HepG2 (cell line): ENCODE measurements around the gene IQGAP2. TPM values are rescaled to one million over a fixed set of nuclear protein-coding genes. Genes with fewer than 3 reads are reported as not detected.

Source experiments
- ARHGAP35 ChIP-seq: sonication (generic); formaldehyde crosslinking; IDR thresholded peaks from 2 replicates; pipeline ENCODE4 v1.9.0; 2022; ENCODE audit warnings: mild to moderate bottlenecking, inconsistent platforms, moderate library complexity, missing genetic modification reagents, borderline replicate concordance
- BRD4 ChIP-seq: sonication (generic); formaldehyde crosslinking; IDR thresholded peaks from 2 replicates; pipeline ENCODE4 v1.4.0; 2020; ENCODE audit warnings: missing genetic modification reagents
- CC2D1A ChIP-seq: sonication (generic); formaldehyde crosslinking; IDR thresholded peaks from 2 replicates; pipeline ENCODE4 v1.8.1; 2023; ENCODE audit warnings: mild to moderate bottlenecking, missing genetic modification reagents
- ETS1 ChIP-seq: sonication (generic); formaldehyde crosslinking; IDR thresholded peaks from 2 replicates; pipeline ENCODE4 v1.4.0; 2020; ENCODE audit warnings: missing genetic modification reagents
- ETV6 ChIP-seq: sonication (generic); formaldehyde crosslinking; conservative IDR thresholded peaks from 2 replicates; pipeline ENCODE4 v1.4.0; 2020; ENCODE audit warnings: missing genetic modification reagents
- FLYWCH1 ChIP-seq: sonication (generic); formaldehyde crosslinking; IDR thresholded peaks from 2 replicates; pipeline ENCODE4 v1.8.1; 2023; ENCODE audit warnings: mild to moderate bottlenecking, missing genetic modification reagents
- FOXP1 ChIP-seq, 2 experiments: fragments of 450-650 bp in 1 of 2; IDR thresholded peaks; 2 replicates each; pipeline ENCODE4 v1.6.1; 2017 to 2018; ENCODE audit warnings: antibody characterized with exemption in 1 of 2
- GMEB1 ChIP-seq: sonication (generic); formaldehyde crosslinking; IDR thresholded peaks from 2 replicates; pipeline ENCODE4 v1.5.1; 2020; ENCODE audit warnings: missing genetic modification reagents, mild to moderate bottlenecking, borderline replicate concordance
- GZF1 ChIP-seq: sonication (generic); formaldehyde crosslinking; IDR thresholded peaks from 2 replicates; pipeline ENCODE4 v1.5.1; 2020; ENCODE audit warnings: mild to moderate bottlenecking, missing genetic modification reagents
- MTA3 ChIP-seq: sonication (generic); formaldehyde crosslinking; IDR thresholded peaks from 2 replicates; pipeline ENCODE4 v1.4.0; 2020; ENCODE audit warnings: missing genetic modification reagents
- TCF12 ChIP-seq, 2 experiments: fragments of 450-650 bp in 1 of 2; sonication (generic) in 1 of 2; formaldehyde crosslinking in 1 of 2; IDR thresholded peaks; 2 replicates each; pipeline versions ENCODE4 v1.6.1 to v1.8.0; 2017 to 2022; ENCODE audit warnings: antibody characterized with exemption in 1 of 2, mild to moderate bottlenecking in 1 of 2, missing genetic modification reagents in 1 of 2, moderate library complexity in 1 of 2
- THAP8 ChIP-seq: sonication (generic); formaldehyde crosslinking; IDR thresholded peaks from 2 replicates; pipeline ENCODE4 v1.5.1; 2020; ENCODE audit warnings: missing genetic modification reagents, mild to moderate bottlenecking, borderline replicate concordance
- ZKSCAN5 ChIP-seq: sonication (generic); formaldehyde crosslinking; IDR thresholded peaks from 2 replicates; pipeline ENCODE4 v1.5.1; 2020; ENCODE audit warnings: mild to moderate bottlenecking, missing genetic modification reagents
- ZNF326 ChIP-seq: sonication (generic); formaldehyde crosslinking; IDR thresholded peaks from 2 replicates; pipeline ENCODE4 v1.4.0; 2020; ENCODE audit warnings: missing genetic modification reagents, borderline replicate concordance
- ZNF441 ChIP-seq: sonication (generic); formaldehyde crosslinking; IDR thresholded peaks from 2 replicates; pipeline ENCODE4 v1.7.0; 2021; ENCODE audit warnings: missing genetic modification reagents, borderline replicate concordance
- ZNF607 ChIP-seq: sonication (generic); formaldehyde crosslinking; IDR thresholded peaks from 2 replicates; pipeline ENCODE4 v1.5.1; 2020; ENCODE audit warnings: missing genetic modification reagents, mild to moderate bottlenecking, borderline replicate concordance
- ZNF792 ChIP-seq: IDR thresholded peaks from 2 replicates; pipeline ENCODE4 v1.6.1; 2016
- ZNF891 ChIP-seq: sonication (generic); formaldehyde crosslinking; IDR thresholded peaks from 2 replicates; pipeline ENCODE4 v1.5.0; 2020; ENCODE audit warnings: mild to moderate bottlenecking, missing genetic modification reagents
- polyA plus RNA-seq, 8 experiments: library from polyadenylated mRNA; depleted of rRNA in 3 of 8; stranded (reverse) in 7 of 8; unstranded in 1 of 8; fragments of >200 nt; fragmentation: Illumina TruSeq in 4 of 8; extraction: Trizol in 4 of 8; gene quantifications; 2 replicates each; pipeline versions ENCODE4 v1.2.1 to v1.2.3, GENCODE V29; 2011 to 2016; ENCODE audit warnings: low read depth in 4 of 8, missing spikeins in 1 of 8, mixed read lengths in 1 of 8; ENCODE audit not compliant: insufficient read depth in 1 of 8
- total RNA-seq, 5 experiments: library from RNA; depleted of rRNA; stranded (reverse); fragments of >200 nt; fragmentation: Illumina TruSeq; extraction: Trizol; gene quantifications; 2 replicates each; pipeline ENCODE4 v1.2.3, GENCODE V29; 2016; ENCODE audit warnings: low read depth in 1 of 5
- TF ChIP-seq, protein P1 (sequence below): sonication (generic); formaldehyde crosslinking; conservative IDR thresholded peaks from 2 replicates; pipeline ENCODE4 v1.8.0; 2022; ENCODE audit warnings: low read depth, missing genetic modification reagents
- TF ChIP-seq, protein P2 (sequence below): sonication (generic); formaldehyde crosslinking; IDR thresholded peaks from 2 replicates; pipeline ENCODE4 v1.5.1; 2020; ENCODE audit warnings: mild to moderate bottlenecking, missing genetic modification reagents, borderline replicate concordance

IQGAP2 gene
- total and polyA plus RNA-seq, 2 of the 13 experiments (the other 11 are each of a cell fraction or from before 2014, with no cell fraction given) = 35.2 to 83.3 TPM

DNA sequence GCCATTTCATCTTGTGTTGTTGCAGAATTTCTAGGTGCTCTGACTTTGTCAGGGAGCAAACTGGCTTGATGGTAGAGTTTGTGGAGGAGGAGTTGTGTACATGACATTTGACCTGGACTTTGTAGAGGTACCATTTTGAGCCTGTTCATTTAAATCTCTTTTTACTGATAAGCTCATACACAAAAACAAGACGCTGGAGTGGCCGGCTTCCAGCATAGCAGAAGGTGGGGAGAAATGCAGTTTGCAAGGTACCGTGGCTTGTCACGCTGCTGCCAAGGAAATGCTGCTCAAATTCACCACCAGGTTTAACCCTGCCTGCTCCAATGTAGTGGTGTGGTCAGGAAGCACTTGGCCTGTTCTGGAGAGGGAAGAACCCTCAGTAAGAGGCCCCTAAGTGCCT is 18.9 kb upstream of the IQGAP2 start (continued):
- TF ChIP-seq, protein P1, sequence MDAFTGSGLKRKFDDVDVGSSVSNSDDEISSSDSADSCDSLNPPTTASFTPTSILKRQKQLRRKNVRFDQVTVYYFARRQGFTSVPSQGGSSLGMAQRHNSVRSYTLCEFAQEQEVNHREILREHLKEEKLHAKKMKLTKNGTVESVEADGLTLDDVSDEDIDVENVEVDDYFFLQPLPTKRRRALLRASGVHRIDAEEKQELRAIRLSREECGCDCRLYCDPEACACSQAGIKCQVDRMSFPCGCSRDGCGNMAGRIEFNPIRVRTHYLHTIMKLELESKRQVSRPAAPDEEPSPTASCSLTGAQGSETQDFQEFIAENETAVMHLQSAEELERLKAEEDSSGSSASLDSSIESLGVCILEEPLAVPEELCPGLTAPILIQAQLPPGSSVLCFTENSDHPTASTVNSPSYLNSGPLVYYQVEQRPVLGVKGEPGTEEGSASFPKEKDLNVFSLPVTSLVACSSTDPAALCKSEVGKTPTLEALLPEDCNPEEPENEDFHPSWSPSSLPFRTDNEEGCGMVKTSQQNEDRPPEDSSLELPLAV = no peak
- no peak for TF ChIP-seq ZNF607 (CRISPR knock-in tag)
- TF ChIP-seq THAP8 (CRISPR knock-in tag) = no peak
- TF ChIP-seq ZNF792 = no peak
- TF ChIP-seq, protein P2, sequence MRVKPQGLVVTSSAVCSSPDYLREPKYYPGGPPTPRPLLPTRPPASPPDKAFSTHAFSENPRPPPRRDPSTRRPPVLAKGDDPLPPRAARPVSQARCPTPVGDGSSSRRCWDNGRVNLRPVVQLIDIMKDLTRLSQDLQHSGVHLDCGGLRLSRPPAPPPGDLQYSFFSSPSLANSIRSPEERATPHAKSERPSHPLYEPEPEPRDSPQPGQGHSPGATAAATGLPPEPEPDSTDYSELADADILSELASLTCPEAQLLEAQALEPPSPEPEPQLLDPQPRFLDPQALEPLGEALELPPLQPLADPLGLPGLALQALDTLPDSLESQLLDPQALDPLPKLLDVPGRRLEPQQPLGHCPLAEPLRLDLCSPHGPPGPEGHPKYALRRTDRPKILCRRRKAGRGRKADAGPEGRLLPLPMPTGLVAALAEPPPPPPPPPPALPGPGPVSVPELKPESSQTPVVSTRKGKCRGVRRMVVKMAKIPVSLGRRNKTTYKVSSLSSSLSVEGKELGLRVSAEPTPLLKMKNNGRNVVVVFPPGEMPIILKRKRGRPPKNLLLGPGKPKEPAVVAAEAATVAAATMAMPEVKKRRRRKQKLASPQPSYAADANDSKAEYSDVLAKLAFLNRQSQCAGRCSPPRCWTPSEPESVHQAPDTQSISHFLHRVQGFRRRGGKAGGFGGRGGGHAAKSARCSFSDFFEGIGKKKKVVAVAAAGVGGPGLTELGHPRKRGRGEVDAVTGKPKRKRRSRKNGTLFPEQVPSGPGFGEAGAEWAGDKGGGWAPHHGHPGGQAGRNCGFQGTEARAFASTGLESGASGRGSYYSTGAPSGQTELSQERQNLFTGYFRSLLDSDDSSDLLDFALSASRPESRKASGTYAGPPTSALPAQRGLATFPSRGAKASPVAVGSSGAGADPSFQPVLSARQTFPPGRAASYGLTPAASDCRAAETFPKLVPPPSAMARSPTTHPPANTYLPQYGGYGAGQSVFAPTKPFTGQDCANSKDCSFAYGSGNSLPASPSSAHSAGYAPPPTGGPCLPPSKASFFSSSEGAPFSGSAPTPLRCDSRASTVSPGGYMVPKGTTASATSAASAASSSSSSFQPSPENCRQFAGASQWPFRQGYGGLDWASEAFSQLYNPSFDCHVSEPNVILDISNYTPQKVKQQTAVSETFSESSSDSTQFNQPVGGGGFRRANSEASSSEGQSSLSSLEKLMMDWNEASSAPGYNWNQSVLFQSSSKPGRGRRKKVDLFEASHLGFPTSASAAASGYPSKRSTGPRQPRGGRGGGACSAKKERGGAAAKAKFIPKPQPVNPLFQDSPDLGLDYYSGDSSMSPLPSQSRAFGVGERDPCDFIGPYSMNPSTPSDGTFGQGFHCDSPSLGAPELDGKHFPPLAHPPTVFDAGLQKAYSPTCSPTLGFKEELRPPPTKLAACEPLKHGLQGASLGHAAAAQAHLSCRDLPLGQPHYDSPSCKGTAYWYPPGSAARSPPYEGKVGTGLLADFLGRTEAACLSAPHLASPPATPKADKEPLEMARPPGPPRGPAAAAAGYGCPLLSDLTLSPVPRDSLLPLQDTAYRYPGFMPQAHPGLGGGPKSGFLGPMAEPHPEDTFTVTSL (CRISPR knock-in tag) = no peak
- TF ChIP-seq ZNF891 = no peak
- TF ChIP-seq ETV6 (CRISPR knock-in tag) = no peak
- TF ChIP-seq GZF1 = no peak
- no peak for TF ChIP-seq ETS1
- TF ChIP-seq TCF12 (IDR thresholded peaks at IDR 0.05) = no peak
- TF ChIP-seq TCF12 (CRISPR knock-in tag; IDR thresholded peaks at IDR 0.05) = no peak
- TF ChIP-seq ZKSCAN5 (CRISPR knock-in tag) = no peak
- TF ChIP-seq CC2D1A (CRISPR knock-in tag) = no peak
- no peak for TF ChIP-seq MTA3
- no peak for TF ChIP-seq ZNF441 (CRISPR knock-in tag)
- TF ChIP-seq FOXP1 (IDR thresholded peaks at IDR 0.05) = no peak
- TF ChIP-seq FOXP1 (CRISPR knock-in tag; IDR thresholded peaks at IDR 0.05) = peak; percentile 28; the same call in 1 of the 2 replicates
- no peak for TF ChIP-seq BRD4 (CRISPR knock-in tag)
- no peak for TF ChIP-seq GMEB1 (CRISPR knock-in tag)
- no peak for TF ChIP-seq ARHGAP35 (CRISPR knock-in tag)
- no peak for TF ChIP-seq ZNF326
- no peak for TF ChIP-seq FLYWCH1
